ENCODE results near the gene FFAR3.
"Not testable (repeated sequence)": the region's sequence is repeated elsewhere in the genome, so short reads cannot be mapped to it uniquely, and the experiment has no call there.

FFAR3 gene

DNA sequence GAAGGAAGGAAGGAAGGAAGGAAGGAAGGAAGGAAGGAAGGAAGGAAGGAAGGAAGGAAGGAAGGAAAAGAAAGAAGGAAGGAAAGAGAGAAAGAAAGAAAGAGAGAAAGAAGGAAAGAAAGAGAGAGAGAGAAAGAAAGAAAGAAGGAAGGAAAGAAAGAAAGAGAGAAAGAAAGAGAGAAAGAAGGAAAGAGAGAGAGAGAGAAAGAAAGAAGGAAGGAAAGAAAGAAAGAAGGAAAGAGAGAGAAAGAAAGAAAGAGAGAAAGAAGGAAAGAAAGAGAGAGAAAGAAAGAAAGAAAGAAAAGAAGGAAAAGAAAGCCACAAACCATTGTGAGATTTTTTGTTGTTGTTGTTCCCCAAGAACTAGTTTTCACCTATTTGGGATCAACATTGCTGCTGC is 15.8 kb downstream of the FFAR3 start:
- not testable (repeated sequence) for H2BK15ac ChIP-seq (ENCODE audit: low read depth, poor library complexity, severe bottlenecking); H4K8ac ChIP-seq (ENCODE audit: low read length); DNase-seq; H3K4me3 ChIP-seq (ENCODE audit: insufficient read depth in 1 of 2, low read depth in 1 of 2, low read length in 2 of 2); H3K27ac ChIP-seq (ENCODE audit: low read length, poor library complexity, severe bottlenecking); H2BK12ac ChIP-seq (ENCODE audit: low read length in 2 of 2); H2AFZ ChIP-seq (ENCODE audit: low read depth, low read length); H3K23ac ChIP-seq (ENCODE audit: low read length in 2 of 2); H3K9ac ChIP-seq (ENCODE audit: low read length); H3K4ac ChIP-seq (ENCODE audit: low read depth in 1 of 2, low read length in 2 of 2); H3K9me3 ChIP-seq (ENCODE audit: control insufficient read depth, low read length); H3K18ac ChIP-seq (ENCODE audit: low read depth in 1 of 2, low read length in 2 of 2); H3K4me1 ChIP-seq (ENCODE audit: control insufficient read depth, insufficient read depth, low read depth, low read length); H3K4me2 ChIP-seq (ENCODE audit: low read length, poor library complexity, severe bottlenecking); H2BK5ac ChIP-seq (ENCODE audit: low read depth, low read length, poor library complexity, severe bottlenecking); H3K14ac ChIP-seq (ENCODE audit: low read length in 2 of 2); H3K27me3 ChIP-seq (ENCODE audit: control insufficient read depth in 1 of 2, insufficient read depth in 1 of 2, low read length in 2 of 2); H3K36me3 ChIP-seq (ENCODE audit: control insufficient read depth in 1 of 2, insufficient read depth in 2 of 2, low read depth in 1 of 2, low read length in 2 of 2); H2AK5ac ChIP-seq (ENCODE audit: low read length, severe bottlenecking); H4K91ac ChIP-seq (ENCODE audit: low read length); H3K79me1 ChIP-seq (replicated peaks; ENCODE audit: low read length, poor library complexity, severe bottlenecking); H2BK120ac ChIP-seq (ENCODE audit: low read depth, low read length)

DNA sequence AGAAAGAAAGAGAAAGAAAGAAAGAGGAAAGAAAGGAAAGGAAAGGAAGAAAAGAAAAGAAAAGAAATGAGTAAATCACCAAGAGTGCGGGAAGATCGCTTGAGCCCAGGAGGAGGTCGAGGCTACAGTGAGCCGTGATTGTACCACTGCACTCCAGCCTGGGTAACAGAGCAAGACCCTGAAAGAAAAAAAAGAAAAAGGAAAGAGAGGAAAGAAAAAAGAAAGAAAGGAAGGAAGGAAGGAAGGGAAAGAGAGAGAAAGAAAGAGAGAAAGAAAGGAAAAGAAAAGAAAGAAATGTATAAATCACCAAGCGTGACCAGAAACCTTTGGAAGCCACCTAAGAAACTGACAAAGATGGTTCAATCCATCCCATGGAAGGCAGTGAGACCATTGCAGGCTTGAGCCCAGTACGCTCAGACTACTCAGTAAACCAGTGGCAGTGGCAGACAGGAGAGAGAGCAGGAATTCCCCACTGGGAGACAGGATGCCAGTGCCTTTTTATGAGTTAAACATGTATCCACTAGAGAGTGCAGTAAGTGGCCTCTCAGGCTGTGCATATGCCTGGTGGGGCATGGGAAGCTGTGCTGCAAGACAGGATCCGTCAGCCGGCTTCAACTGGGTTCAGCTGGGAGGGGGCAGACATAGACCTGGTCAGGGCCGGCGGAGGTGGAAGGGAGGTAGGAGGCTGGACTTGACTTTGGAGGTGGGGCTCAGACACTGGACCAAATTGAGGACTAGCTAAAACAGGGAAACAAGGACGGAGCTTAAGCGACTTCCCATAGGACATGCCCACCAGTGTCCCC is 17.4 kb downstream of the FFAR3 start:
- no peak overlapping the region for H3K27ac ChIP-seq (ENCODE audit: low read length, poor library complexity, severe bottlenecking)
- no peaks in the 10 kb centered on the region for H3K36me3 ChIP-seq (ENCODE audit: control insufficient read depth in 1 of 2, insufficient read depth in 2 of 2, low read depth in 1 of 2, low read length in 2 of 2)
- no peak overlapping the region for H2AFZ ChIP-seq (ENCODE audit: low read depth, low read length)
- H3K4me1 ChIP-seq (ENCODE audit: control insufficient read depth, insufficient read depth, low read depth, low read length) = no peaks in the 10 kb centered on the region
- H3K18ac ChIP-seq (ENCODE audit: low read depth in 1 of 2, low read length in 2 of 2) = no peak overlapping the region
- H3K4ac ChIP-seq (ENCODE audit: low read depth in 1 of 2, low read length in 2 of 2) = no peak overlapping the region
- no peak overlapping the region for H2BK5ac ChIP-seq (ENCODE audit: low read depth, low read length, poor library complexity, severe bottlenecking)
- no peak overlapping the region for H2BK15ac ChIP-seq (ENCODE audit: low read depth, poor library complexity, severe bottlenecking)
- H3K79me1 ChIP-seq (replicated peaks; ENCODE audit: low read length, poor library complexity, severe bottlenecking) = no peaks in the 10 kb centered on the region
- H4K8ac ChIP-seq (ENCODE audit: low read length) = no peak overlapping the region
- no peak overlapping the region for H3K4me2 ChIP-seq (ENCODE audit: low read length, poor library complexity, severe bottlenecking)
- no peak overlapping the region for H2BK12ac ChIP-seq (ENCODE audit: low read length in 2 of 2)
- peaks cover 0 to 14% of the 10 kb centered on the region in 2 experiments for H3K27me3 ChIP-seq (ENCODE audit: control insufficient read depth in 1 of 2, insufficient read depth in 1 of 2, low read length in 2 of 2)
- no peak overlapping the region for H2BK120ac ChIP-seq (ENCODE audit: low read depth, low read length)
- no peaks in the 10 kb centered on the region for H3K9me3 ChIP-seq (ENCODE audit: control insufficient read depth, low read length)
- no peak overlapping the region for H3K4me3 ChIP-seq (ENCODE audit: insufficient read depth in 1 of 2, low read depth in 1 of 2, low read length in 2 of 2)
- no peak overlapping the region for H3K9ac ChIP-seq (ENCODE audit: low read length)
- no peak overlapping the region for H2AK5ac ChIP-seq (ENCODE audit: low read length, severe bottlenecking)
- DNase-seq = no peak
- H3K14ac ChIP-seq (ENCODE audit: low read length in 2 of 2) = no peak overlapping the region
- WGBS = 88% methylated on average over 12 of the region's 12 CpGs
- H3K23ac ChIP-seq (ENCODE audit: low read length in 2 of 2) = no peak overlapping the region
- H4K91ac ChIP-seq (ENCODE audit: low read length) = no peak overlapping the region

DNA sequence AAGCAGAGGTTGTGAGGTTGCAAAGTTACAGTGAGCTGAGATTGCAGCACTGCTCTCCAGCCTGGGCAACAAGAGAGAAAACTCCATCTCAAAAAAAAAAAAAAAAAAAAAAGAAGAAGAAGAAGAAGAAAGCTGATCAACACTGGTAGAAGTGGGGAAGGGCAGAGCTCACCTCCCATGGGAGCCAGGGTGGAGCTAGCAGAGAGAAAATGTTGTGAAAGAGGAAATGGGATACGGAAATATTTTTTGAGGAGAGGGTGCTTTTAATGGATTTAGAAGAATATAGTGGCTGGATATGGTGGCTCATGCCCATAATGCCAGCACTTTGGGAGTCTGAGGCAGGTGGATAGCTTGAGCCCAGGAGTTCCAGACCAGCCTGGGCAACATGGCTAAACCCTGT is 19.4 kb downstream of the FFAR3 start:
- no peak overlapping the region for H2BK15ac ChIP-seq (ENCODE audit: low read depth, poor library complexity, severe bottlenecking)
- 44% methylated on average over 1 of the region's 1 CpG for WGBS
- no peak overlapping the region for H2AFZ ChIP-seq (ENCODE audit: low read depth, low read length)
- no peak overlapping the region for H3K4ac ChIP-seq (ENCODE audit: low read depth in 1 of 2, low read length in 2 of 2)
- H3K27ac ChIP-seq (ENCODE audit: low read length, poor library complexity, severe bottlenecking) = no peak overlapping the region
- no peak overlapping the region for H2BK12ac ChIP-seq (ENCODE audit: low read length in 2 of 2)
- H4K91ac ChIP-seq (ENCODE audit: low read length) = no peak overlapping the region
- H2BK5ac ChIP-seq (ENCODE audit: low read depth, low read length, poor library complexity, severe bottlenecking) = no peak overlapping the region
- no peaks in the 10 kb centered on the region for H3K36me3 ChIP-seq (ENCODE audit: control insufficient read depth in 1 of 2, insufficient read depth in 2 of 2, low read depth in 1 of 2, low read length in 2 of 2)
- peaks cover 0 to 24% of the 10 kb centered on the region in 2 experiments for H3K27me3 ChIP-seq (ENCODE audit: control insufficient read depth in 1 of 2, insufficient read depth in 1 of 2, low read length in 2 of 2)
- H2AK5ac ChIP-seq (ENCODE audit: low read length, severe bottlenecking) = no peak overlapping the region
- H2BK120ac ChIP-seq (ENCODE audit: low read depth, low read length) = no peak overlapping the region
- H3K79me1 ChIP-seq (replicated peaks; ENCODE audit: low read length, poor library complexity, severe bottlenecking) = no peaks in the 10 kb centered on the region
- no peaks in the 10 kb centered on the region for H3K4me1 ChIP-seq (ENCODE audit: control insufficient read depth, insufficient read depth, low read depth, low read length)
- no peak overlapping the region for H3K4me3 ChIP-seq (ENCODE audit: insufficient read depth in 1 of 2, low read depth in 1 of 2, low read length in 2 of 2)
- H3K4me2 ChIP-seq (ENCODE audit: low read length, poor library complexity, severe bottlenecking) = no peak overlapping the region
- H3K14ac ChIP-seq (ENCODE audit: low read length in 2 of 2) = no peak overlapping the region
- no peak overlapping the region for H3K9ac ChIP-seq (ENCODE audit: low read length)
- no peak overlapping the region for H4K8ac ChIP-seq (ENCODE audit: low read length)
- no peak for DNase-seq
- H3K23ac ChIP-seq (ENCODE audit: low read length in 2 of 2) = no peak overlapping the region
- H3K18ac ChIP-seq (ENCODE audit: low read depth in 1 of 2, low read length in 2 of 2) = no peak overlapping the region
- peaks cover 2% of the 10 kb centered on the region for H3K9me3 ChIP-seq (ENCODE audit: control insufficient read depth, low read length)

DNA sequence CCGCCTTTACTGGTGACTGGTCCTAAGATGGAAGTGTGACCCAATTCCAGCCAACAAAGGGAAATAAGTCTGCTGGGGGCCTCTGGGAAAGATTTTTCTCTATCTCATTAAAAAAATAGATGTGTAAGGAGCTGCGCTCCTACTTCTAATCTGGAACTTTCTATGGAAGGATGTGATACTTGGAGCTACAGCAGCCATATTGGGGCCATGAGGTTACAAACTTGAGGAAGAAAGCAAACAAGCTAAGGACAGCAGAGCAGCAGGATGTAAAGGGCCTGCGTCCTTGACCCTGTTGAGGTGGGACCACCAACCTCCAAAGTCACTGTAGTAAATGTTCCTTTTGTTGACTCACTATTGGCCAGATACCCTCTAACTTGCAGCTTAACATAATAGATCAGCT is 20.1 kb downstream of the FFAR3 start:
- Histone ChIP-seq H3K36me3 (ENCODE audit: control insufficient read depth in 1 of 2, insufficient read depth in 2 of 2, low read depth in 1 of 2, low read length in 2 of 2) (no peaks in the 10 kb centered on the region), H3K79me1 (replicated peaks; ENCODE audit: low read length, poor library complexity, severe bottlenecking) (no peaks in the 10 kb centered on the region), H3K4me1 (ENCODE audit: control insufficient read depth, insufficient read depth, low read depth, low read length) (no peaks in the 10 kb centered on the region), H2BK15ac (ENCODE audit: low read depth, poor library complexity, severe bottlenecking) (no peak overlapping the region), H3K9ac (ENCODE audit: low read length) (no peak overlapping the region), H3K27ac (ENCODE audit: low read length, poor library complexity, severe bottlenecking) (no peak overlapping the region), H3K9me3 (ENCODE audit: control insufficient read depth, low read length) (peaks cover 6% of the 10 kb centered on the region), H2AK5ac (ENCODE audit: low read length, severe bottlenecking) (no peak overlapping the region), H2AFZ (ENCODE audit: low read depth, low read length) (no peak overlapping the region), H2BK120ac (ENCODE audit: low read depth, low read length) (no peak overlapping the region), H4K91ac (ENCODE audit: low read length) (no peak overlapping the region), H3K14ac (ENCODE audit: low read length in 2 of 2) (no peak overlapping the region), H3K4me2 (ENCODE audit: low read length, poor library complexity, severe bottlenecking) (no peak overlapping the region), H4K8ac (ENCODE audit: low read length) (no peak overlapping the region), H2BK5ac (ENCODE audit: low read depth, low read length, poor library complexity, severe bottlenecking) (no peak overlapping the region), H3K4me3 (ENCODE audit: insufficient read depth in 1 of 2, low read depth in 1 of 2, low read length in 2 of 2) (no peak overlapping the region), H3K18ac (ENCODE audit: low read depth in 1 of 2, low read length in 2 of 2) (no peak overlapping the region), H3K4ac (ENCODE audit: low read depth in 1 of 2, low read length in 2 of 2) (no peak overlapping the region), H3K23ac (ENCODE audit: low read length in 2 of 2) (no peak overlapping the region), H3K27me3 (ENCODE audit: control insufficient read depth in 1 of 2, insufficient read depth in 1 of 2, low read length in 2 of 2) (peaks cover 0 to 24% of the 10 kb centered on the region in 2 experiments), H2BK12ac (ENCODE audit: low read length in 2 of 2) (no peak overlapping the region)
- no peak for DNase-seq
- 89% methylated on average over 3 of the region's 3 CpGs for WGBS

All from mesenchymal stem cell (in vitro differentiated cells and primary cell).